GM12891 (cell line): ENCODE results near the gene HSPB9.

Experiments used
- POLR2A ChIP-seq: IDR thresholded peaks from 2 replicates; pipeline ENCODE4 v1.6.1; 2011; ENCODE audit warnings: low read depth, low read length, control low read depth
- POLR2AphosphoS5 ChIP-seq: IDR thresholded peaks from 2 replicates; pipeline ENCODE4 v1.6.1; 2011; ENCODE audit warnings: low read depth, low read length, control low read depth
- TAF1 ChIP-seq: IDR thresholded peaks from 2 replicates; pipeline ENCODE4 v1.6.1; 2011; ENCODE audit warnings: low read depth, low read length, control low read depth

- TF ChIP-seq POLR2A, result no peak
- TF ChIP-seq TAF1, result no peak
- no peak for TF ChIP-seq POLR2AphosphoS5
Measured at GRCh38 chr17:42076797-42077559, 45.6 kb upstream of the HSPB9 start.
